Subcutaneous abdominal adipose tissue (tissue), 5 donors: Measurements from ENCODE around the gene LRTM2.

ENCODE experiments used
- H3K27ac ChIP-seq: one replicate; pipeline ENCODE4 v1.7.0; 2013; ENCODE audit warnings: low read depth, mild to moderate bottlenecking, inconsistent platforms, low read length, moderate library complexity
- H3K27me3 ChIP-seq, 5 donors: one replicate each; pipeline ENCODE4 v1.7.0; 2013; ENCODE audit warnings: low read length in 5 of 5, inconsistent platforms in 1 of 5; ENCODE audit not compliant: control insufficient read depth in 5 of 5, insufficient read depth in 4 of 5
- H3K36me3 ChIP-seq, 5 donors: one replicate each; pipeline ENCODE4 v1.7.0; 2013; ENCODE audit warnings: low read length in 5 of 5; ENCODE audit not compliant: control insufficient read depth in 5 of 5, insufficient read depth in 5 of 5
- H3K4me1 ChIP-seq, 5 donors: one replicate each; pipeline ENCODE4 v1.7.0; 2013; ENCODE audit warnings: low read length in 5 of 5, mild to moderate bottlenecking in 3 of 5, moderate library complexity in 1 of 5; ENCODE audit not compliant: control insufficient read depth in 5 of 5, insufficient read depth in 5 of 5
- H3K4me3 ChIP-seq, 5 donors: one replicate each; pipeline ENCODE4 v1.7.0; 2013; ENCODE audit warnings: low read length in 5 of 5, low read depth in 1 of 5
- H3K9ac ChIP-seq, 5 donors: one replicate each; pipeline ENCODE4 v1.7.0; 2013; ENCODE audit warnings: low read length in 5 of 5, mild to moderate bottlenecking in 4 of 5, moderate library complexity in 3 of 5
- H3K9me3 ChIP-seq, 5 donors: one replicate each; pipeline ENCODE4 v1.7.0; 2013; ENCODE audit warnings: low read length in 5 of 5; ENCODE audit not compliant: control insufficient read depth in 5 of 5
- donor health status: healthy.
- donor health status: healthy.
- donor health status: healthy.
- donor health status: healthy.
- donor health status: healthy.

LRTM2 gene

DNA sequence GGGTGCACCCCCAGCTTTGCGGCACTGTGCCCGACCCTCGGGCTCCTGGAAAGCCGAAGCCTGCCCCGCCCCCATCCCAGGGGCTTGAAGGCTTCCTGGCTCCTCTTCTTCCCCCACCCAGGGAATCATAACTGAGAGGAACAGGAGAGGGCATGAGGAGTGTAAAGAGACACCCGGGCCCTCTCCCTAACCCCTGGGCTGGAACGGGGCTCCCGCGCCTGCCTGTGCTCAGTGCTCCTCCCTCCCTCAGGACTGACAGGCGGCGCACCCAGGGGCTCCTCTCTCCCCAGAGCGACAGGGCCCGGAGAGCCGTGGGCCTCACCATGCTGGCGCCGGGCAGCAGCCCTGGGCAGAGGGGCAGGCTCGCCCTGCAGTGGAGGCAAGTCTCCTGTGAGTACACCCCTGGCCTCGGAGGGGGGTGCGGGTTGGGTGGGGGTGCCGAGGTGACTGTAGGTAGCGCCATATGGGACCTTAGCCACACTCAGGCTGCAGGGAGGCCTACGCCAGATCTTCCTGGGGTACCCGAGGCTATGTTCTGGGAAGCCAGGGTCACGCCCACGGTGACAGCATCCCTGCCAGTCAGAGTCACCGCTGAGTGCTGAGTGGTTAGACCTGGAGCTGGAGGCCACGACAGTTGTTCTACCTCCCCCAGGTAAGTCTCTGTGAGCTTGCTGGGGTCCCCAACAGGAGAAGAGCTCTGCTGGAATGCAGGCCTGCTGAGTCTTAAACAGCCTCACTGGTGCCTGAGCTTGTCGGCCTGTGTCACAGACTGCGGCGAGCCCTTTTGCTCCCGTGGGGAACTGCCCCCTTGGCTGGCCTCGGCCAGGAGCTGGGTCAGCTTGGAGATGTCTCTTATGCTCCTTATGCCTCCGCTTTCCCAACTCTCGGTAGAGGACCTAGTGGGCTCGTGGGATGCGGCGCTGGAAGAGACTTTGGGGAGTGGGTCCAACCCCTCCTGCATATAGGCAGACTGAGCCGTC is 7.8 kb downstream of the LRTM2 start:
- no peak overlapping the region for H3K9ac ChIP-seq
- no peaks in the 10 kb centered on the region for H3K9me3 ChIP-seq
- no peak overlapping the region for H3K27ac ChIP-seq
- peaks cover 11 to 49% (median 40%) of the 10 kb centered on the region in 5 donors for H3K27me3 ChIP-seq
- H3K36me3 ChIP-seq, result no peaks in the 10 kb centered on the region
- H3K4me3 ChIP-seq, result no peak overlapping the region
- H3K4me1 ChIP-seq, result peaks cover 0 to 2% (median 0%) of the 10 kb centered on the region in 5 donors

DNA sequence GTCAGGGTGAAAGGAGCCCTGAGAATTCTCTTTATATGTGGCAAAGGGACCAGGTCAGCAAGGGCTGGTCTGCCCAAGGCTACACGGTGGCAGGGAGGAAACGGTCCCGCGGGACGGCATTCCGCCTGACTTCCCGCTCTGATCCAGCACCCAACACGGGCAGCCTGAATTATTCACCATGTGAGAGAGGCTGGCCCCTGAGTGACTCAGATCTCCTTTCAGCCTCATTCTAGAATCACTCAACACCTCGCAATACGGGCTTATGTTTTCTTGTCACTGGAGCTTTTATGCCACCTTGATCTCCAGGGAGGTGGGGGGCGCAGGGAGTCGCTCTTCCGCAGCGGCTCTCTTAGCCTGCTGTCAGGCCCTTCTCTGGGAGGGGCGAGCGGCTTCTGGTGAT is 8.5 kb downstream of the LRTM2 start:
- Histone ChIP-seq H3K4me1 (peaks cover 0 to 2% (median 0%) of the 10 kb centered on the region in 5 donors), H3K27ac (no peak overlapping the region), H3K27me3 (peaks cover 17 to 51% (median 43%) of the 10 kb centered on the region in 5 donors)

DNA sequence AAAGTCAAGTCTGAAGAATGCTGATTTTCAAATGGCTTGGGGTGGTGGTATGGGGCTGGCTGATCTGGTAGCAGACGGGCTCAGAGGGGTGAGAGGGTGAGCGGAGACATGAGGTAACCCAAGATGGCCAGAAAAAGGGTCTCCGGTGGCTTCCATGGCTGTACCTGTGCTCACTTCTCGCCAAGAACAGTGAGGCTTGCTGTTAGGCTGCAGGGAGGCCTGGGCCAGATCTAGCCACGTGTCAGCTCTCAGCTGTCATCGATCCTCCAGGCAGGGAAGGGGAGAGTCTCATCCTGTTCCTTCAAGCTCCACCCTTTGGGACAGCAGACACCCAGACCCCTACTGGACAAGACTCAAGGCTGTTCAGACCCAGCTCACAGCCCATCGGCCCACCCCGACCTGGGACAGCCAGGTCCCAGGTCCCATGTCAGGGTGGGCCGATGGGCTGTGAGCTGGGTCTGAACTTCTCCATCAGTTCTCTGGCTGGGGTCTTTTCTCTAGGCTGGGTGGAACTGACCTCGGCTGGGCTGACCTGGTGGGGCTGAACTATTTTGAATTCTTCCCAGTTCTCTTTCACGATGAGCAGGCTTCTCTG is 9.0 kb downstream of the LRTM2 start:
- Histone ChIP-seq H3K36me3 (no peaks in the 10 kb centered on the region), H3K27me3 (peaks cover 17 to 53% (median 44%) of the 10 kb centered on the region in 5 donors), H3K9me3 (no peaks in the 10 kb centered on the region), H3K27ac (no peak overlapping the region), H3K4me1 (peaks cover 0 to 2% (median 0%) of the 10 kb centered on the region in 5 donors), H3K9ac (no peak overlapping the region), H3K4me3 (no peak overlapping the region)

More for the DNA sequence above, 8.5 kb downstream of the LRTM2 start:
- Histone ChIP-seq H3K9me3 (no peaks in the 10 kb centered on the region), H3K9ac (no peak overlapping the region), H3K4me3 (no peak overlapping the region), H3K36me3 (no peaks in the 10 kb centered on the region)

DNA sequence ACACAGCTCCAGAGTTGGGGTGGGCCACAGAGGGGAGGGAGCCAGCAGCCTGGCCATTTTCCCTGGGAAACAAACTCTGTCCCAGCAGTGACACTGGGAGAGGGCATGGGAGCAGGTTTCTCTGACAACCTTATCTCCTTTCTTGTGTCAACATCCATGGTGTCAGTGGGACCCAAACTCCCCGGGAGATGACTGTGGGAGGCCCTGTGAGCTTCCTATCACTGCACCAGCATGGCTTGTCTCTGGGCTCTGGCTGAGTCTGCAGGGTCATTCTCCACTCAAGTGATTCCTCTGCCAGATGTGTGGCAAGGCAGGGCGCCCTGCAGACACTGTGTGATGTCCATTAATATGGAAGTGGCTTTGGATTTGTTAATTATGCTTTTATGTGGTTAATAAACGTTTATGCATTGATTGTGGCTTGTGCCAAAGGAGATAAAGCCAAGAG is 10.1 kb downstream of the LRTM2 start:
- Histone ChIP-seq H3K27ac (no peak overlapping the region), H3K9me3 (no peaks in the 10 kb centered on the region), H3K4me1 (peaks cover 0 to 2% (median 0%) of the 10 kb centered on the region in 5 donors), H3K9ac (no peak overlapping the region), H3K4me3 (no peak overlapping the region), H3K27me3 (peaks cover 17 to 52% (median 46%) of the 10 kb centered on the region in 5 donors), H3K36me3 (no peaks in the 10 kb centered on the region)

DNA sequence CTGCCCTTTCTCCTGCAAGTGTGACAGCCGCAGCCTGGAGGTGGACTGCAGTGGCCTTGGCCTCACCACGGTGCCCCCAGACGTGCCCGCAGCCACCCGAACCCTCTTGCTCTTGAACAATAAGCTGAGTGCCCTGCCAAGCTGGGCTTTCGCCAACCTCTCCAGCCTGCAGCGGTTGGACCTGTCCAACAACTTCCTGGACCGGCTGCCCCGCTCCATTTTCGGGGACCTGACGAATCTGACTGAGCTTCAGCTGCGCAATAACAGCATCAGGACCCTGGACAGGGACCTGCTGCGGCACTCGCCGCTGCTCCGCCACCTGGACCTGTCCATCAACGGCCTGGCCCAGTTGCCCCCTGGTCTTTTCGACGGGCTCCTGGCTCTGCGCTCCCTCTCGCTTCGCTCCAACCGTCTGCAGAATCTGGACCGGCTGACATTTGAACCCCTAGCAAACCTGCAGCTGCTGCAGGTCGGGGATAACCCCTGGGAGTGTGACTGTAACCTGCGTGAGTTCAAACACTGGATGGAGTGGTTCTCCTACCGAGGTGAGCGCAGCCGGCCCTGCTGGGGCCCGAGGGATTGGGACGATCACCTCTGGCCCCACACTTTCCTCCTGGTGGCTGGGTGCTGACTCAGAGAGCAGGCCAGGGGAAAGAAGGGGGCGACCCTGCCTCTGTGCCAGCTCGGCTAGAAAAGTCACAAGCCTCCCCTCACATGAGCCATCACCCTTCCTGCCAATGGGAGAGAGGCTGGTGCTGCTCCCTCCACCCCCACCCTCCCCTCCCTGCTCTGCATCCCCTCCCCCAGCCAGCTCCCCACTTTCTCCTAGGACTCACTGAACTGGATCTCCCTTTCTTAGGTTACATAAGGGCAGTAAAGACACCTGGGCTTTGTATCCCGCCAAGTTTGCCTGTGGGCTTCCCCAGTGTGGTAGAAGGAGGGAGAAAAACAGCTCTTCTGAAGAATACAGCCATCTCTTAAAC is 10.9 kb downstream of the LRTM2 start:
- Histone ChIP-seq H3K27ac (no peak overlapping the region), H3K36me3 (no peaks in the 10 kb centered on the region), H3K9ac (no peak overlapping the region), H3K4me3 (no peak overlapping the region), H3K9me3 (no peaks in the 10 kb centered on the region), H3K27me3 (peaks cover 17 to 50% (median 46%) of the 10 kb centered on the region in 5 donors), H3K4me1 (peaks cover 0 to 2% (median 0%) of the 10 kb centered on the region in 5 donors)

DNA sequence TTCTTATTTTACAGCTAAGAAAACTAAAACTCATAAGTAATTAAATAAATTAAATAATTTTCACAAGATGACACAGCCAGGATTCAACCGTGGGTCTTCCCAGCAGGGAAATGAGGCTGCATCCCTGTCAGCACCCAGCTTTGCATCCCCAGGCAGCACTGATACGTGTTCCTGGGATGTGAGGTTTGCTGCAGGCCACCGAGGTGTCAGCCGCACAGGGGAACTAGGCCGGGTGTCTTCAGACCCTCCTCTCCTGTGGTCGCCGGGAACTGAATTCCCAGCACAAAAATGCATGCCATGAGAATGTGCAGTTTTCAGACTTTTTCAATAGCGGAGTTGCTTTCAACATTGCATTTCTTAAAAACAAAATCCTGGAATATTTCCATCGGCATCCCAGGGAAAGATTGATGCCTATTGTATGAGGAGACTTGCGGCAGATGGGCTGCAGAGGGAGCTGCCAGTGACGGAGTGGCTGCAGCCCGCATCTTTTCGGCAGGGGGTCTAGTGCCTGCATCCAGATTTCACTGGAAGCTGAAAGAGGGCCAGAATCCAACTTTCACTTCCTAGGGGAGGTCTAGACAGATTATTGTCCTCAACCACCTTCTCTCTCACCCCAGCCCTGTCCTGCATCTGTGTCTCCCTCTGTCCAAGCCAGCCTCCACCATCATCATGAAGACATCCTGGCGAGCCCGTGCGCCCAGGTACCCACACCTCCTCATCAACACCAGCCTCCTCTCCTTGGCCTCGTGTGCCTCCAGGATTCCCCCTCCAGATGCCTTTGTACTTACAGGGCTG is 12.6 kb downstream of the LRTM2 start:
- H3K9ac ChIP-seq, result no peak overlapping the region
- H3K4me1 ChIP-seq, result peaks cover 0 to 2% (median 0%) of the 10 kb centered on the region in 5 donors
- no peaks in the 10 kb centered on the region for H3K36me3 ChIP-seq
- H3K4me3 ChIP-seq, result no peak overlapping the region
- H3K27ac ChIP-seq, result no peak overlapping the region
- H3K9me3 ChIP-seq, result no peaks in the 10 kb centered on the region
- peaks cover 12 to 44% (median 41%) of the 10 kb centered on the region in 5 donors for H3K27me3 ChIP-seq

DNA sequence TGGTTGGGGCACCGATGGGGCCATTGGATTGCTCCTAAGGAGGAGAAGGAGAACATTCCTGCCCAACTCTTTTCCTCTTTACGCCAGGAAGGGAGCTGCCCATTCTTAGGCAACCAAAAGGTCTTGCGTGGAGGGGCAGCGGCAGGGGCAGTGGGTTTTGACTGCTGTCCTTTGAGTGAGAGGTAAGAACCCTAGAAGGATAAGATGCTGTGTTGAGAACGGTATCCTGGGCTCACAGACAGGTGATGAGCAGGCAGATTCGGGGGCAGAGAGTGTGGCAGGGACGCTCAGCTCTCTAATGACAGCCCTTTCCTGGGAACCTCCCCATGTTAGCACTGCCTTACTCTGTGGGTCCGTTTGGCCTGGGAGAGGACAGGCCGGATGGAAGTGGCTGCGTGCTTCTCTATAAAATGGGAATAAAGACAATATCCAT is 13.2 kb downstream of the LRTM2 start:
- H3K27me3 ChIP-seq, result peaks cover 12 to 44% (median 36%) of the 10 kb centered on the region in 5 donors
- H3K4me1 ChIP-seq, result peaks cover 0 to 2% (median 0%) of the 10 kb centered on the region in 5 donors
- H3K4me3 ChIP-seq, result no peak overlapping the region

DNA sequence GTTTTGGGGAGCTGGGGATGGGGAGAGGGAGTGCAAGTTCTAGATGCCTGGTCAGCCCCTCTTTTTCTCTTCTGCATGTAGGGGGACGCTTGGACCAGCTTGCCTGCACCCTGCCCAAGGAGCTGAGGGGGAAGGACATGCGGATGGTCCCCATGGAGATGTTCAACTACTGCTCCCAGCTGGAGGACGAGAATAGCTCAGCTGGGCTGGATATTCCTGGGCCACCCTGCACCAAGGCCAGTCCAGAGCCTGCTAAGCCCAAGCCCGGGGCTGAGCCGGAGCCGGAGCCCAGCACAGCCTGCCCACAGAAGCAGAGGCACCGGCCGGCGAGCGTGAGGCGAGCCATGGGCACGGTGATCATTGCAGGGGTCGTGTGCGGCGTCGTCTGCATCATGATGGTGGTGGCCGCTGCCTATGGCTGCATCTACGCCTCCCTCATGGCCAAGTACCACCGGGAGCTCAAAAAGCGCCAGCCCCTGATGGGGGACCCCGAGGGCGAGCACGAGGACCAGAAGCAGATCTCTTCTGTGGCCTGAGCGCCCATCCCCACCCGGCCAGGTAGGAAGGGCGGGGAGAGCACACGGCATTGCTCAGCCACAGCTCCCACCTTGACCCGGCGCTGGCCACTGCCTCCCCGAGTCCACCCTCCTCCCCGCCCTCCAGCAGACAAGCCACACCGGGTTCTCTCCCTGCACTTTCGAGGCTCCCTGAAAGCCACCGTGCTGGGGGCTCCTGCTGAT is 14.0 kb downstream of the LRTM2 start:
- Histone ChIP-seq H3K4me3 (no peak overlapping the region), H3K27me3 (peaks cover 12 to 37% (median 33%) of the 10 kb centered on the region in 5 donors)

More for the DNA sequence above, 13.2 kb downstream of the LRTM2 start:
- H3K27ac ChIP-seq, result no peak overlapping the region
- no peak overlapping the region for H3K9ac ChIP-seq
- H3K36me3 ChIP-seq, result no peaks in the 10 kb centered on the region
- no peaks in the 10 kb centered on the region for H3K9me3 ChIP-seq

More for the DNA sequence above, 14.0 kb downstream of the LRTM2 start:
- H3K9ac ChIP-seq, result no peak overlapping the region
- no peaks in the 10 kb centered on the region for H3K36me3 ChIP-seq
- H3K27ac ChIP-seq, result no peak overlapping the region
- peaks cover 0 to 2% (median 0%) of the 10 kb centered on the region in 5 donors for H3K4me1 ChIP-seq
- H3K9me3 ChIP-seq, result no peaks in the 10 kb centered on the region
